BE2C (cell line): ENCODE results near the gene NCSTN.

Source experiments
- DNase-seq: peaks from one replicate; pipeline ENCODE4 v3.0.0-alpha.2; 2020
- H3K27me3 ChIP-seq: fragments of 250-450 bp; sonication (Bioruptor Pico); 2 replicates; pipeline ENCODE4 v1.5.1; 2020; ENCODE audit warnings: mild to moderate bottlenecking
- H3K36me3 ChIP-seq: fragments of 250-450 bp; sonication (Bioruptor Pico); 2 replicates; pipeline ENCODE4 v1.5.1; 2020; ENCODE audit warnings: mild to moderate bottlenecking
- H3K4me1 ChIP-seq: fragments of 250-450 bp; sonication (Bioruptor Pico); 2 replicates; pipeline ENCODE4 v1.5.1; 2020
- H3K4me3 ChIP-seq: 2 replicates; pipeline ENCODE4 v1.5.1; 2011; ENCODE audit warnings: low read depth, low read length
- H3K9me3 ChIP-seq: fragments of 250-450 bp; sonication (Bioruptor Pico); 2 replicates; pipeline ENCODE4 v1.5.1; 2020
- CTCF ChIP-seq: IDR thresholded peaks from 2 replicates; pipeline ENCODE4 v1.5.1; 2012; ENCODE audit warnings: mild to moderate bottlenecking, low read depth, low read length

Gene NCSTN

GRCh38 chr1:160328184-160328583 lies 15.0 kb upstream of the NCSTN start:
- TF ChIP-seq CTCF, result no peak
- Histone ChIP-seq H3K27me3 (no peaks in the 10 kb centered on the region), H3K9me3 (no peaks in the 10 kb centered on the region), H3K4me1 (no peaks in the 10 kb centered on the region), H3K4me3 (no peak overlapping the region), H3K36me3 (peaks cover 61% of the 10 kb centered on the region)
- DNase-seq, result no peak

DNA sequence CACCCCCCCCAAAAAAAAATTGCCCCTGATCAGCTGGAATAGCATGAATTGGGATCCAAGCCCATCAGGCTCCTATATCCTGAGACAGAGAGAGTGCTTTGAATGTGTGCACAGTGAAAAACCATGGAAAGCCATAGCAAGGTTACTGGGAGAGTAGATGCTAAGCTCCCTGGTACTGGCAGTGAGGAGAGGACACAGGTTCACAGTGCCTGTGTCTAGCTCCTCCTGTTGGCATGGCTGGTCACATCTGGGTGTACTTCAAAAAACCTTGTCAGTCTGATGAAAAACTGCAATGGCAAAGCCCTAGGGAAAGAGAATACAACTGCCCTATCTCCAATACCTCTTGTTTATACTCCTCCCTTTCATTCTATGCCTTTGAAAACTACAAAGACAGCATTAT lies 13.1 kb upstream of the NCSTN start:
- H3K27me3 ChIP-seq, result no peaks in the 10 kb centered on the region
- no peak overlapping the region for H3K4me3 ChIP-seq
- H3K4me1 ChIP-seq, result no peaks in the 10 kb centered on the region
- DNase-seq, result no peak
- H3K36me3 ChIP-seq, result peaks cover 67% of the 10 kb centered on the region
- TF ChIP-seq CTCF, result no peak
- H3K9me3 ChIP-seq, result no peaks in the 10 kb centered on the region

- H3K36me3 ChIP-seq, result peaks cover 60% of the 10 kb centered on the region
These were observed 10.7 kb upstream of the NCSTN start for GRCh38 chr1:160332516-160332915.

DNA sequence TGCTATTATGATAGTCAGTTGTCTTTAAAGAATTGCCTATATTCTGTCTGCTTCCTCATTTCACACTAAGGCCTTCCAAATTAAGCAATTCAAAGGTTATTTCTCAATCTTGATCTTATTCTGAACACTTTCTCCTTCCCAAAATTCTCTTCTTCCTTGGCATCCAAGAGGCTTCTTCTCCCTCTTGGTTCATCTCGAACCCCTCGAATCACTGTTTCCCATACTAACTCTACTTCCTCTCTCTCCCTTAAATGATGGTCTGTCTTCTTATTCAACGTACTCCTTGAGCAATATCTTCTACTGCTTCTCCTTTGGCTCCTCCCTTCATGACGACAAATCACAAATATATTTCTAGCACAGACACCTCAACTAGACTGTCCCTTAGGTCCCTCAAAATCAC lies 4.6 kb upstream of the NCSTN start:
- TF ChIP-seq CTCF, result no peak
- peaks cover 47% of the 10 kb centered on the region for H3K36me3 ChIP-seq
- DNase-seq, result no peak
- no peak overlapping the region for H3K4me3 ChIP-seq
- H3K9me3 ChIP-seq, result no peaks in the 10 kb centered on the region
- H3K27me3 ChIP-seq, result no peaks in the 10 kb centered on the region
- H3K4me1 ChIP-seq, result no peaks in the 10 kb centered on the region

More at GRCh38 chr1:160332516-160332915, 10.7 kb upstream of the NCSTN start:
- Histone ChIP-seq H3K9me3 (no peaks in the 10 kb centered on the region), H3K27me3 (no peaks in the 10 kb centered on the region), H3K4me1 (no peaks in the 10 kb centered on the region), H3K4me3 (no peak overlapping the region)
- TF ChIP-seq CTCF, result no peak
- no peak for DNase-seq

DNA sequence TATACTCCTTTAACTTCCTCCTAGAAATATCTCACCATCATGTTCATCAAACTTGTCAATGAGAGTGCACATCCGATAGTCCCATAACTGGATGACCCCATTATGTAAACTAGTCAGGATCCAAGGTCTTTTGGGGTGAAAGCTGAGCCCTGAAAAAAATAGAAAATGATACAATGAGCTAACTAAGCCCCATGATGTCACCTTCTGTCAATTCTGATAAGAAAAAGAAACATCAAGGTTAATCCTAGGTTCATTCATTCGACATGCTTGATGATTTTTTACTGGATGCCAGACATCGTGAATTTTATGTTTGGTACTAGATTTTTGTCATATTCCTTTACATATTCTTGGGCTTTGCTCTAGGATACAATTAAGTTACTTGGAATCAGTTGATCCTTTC lies 3.0 kb upstream of the NCSTN start:
- Histone ChIP-seq H3K36me3 (peaks cover 35% of the 10 kb centered on the region), H3K27me3 (no peaks in the 10 kb centered on the region), H3K9me3 (no peaks in the 10 kb centered on the region), H3K4me1 (no peaks in the 10 kb centered on the region), H3K4me3 (no peak overlapping the region)
- no peak for TF ChIP-seq CTCF
- no peak for DNase-seq

DNA sequence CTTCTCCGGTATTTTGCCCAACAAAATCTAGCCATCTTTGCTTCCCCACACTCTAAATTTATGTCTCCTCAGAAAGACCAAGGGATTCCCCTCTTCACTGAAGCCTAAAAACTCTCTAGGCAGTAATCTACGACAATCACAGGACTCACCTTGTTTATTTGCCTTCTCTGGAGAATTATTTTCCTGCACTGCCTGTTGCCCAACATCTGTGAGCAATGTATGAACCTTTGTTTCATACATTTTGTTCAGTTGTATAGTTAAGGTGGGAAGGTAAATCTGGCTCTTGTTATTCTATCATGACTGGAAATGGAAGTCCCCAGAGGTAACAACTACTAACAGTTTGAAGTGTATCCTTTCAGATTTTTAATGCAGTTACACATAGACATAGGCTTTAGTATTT lies 2.3 kb upstream of the NCSTN start:
- H3K4me3 ChIP-seq, result no peak overlapping the region
- no peak for DNase-seq
- peaks cover 35% of the 10 kb centered on the region for H3K36me3 ChIP-seq
- no peaks in the 10 kb centered on the region for H3K27me3 ChIP-seq
- no peak for TF ChIP-seq CTCF
- H3K4me1 ChIP-seq, result no peaks in the 10 kb centered on the region
- no peaks in the 10 kb centered on the region for H3K9me3 ChIP-seq
